Naive thymus-derived CD8-positive, alpha-beta T cell (primary cell): ENCODE measurements around the gene ADGRL2. TPM values are rescaled to one million over a fixed set of nuclear protein-coding genes. Genes with fewer than 3 reads are reported as not detected.

ENCODE experiments used
- ATAC-seq, 2 donors: fragments of 150-1000 bp; cut with Tn5 transposase in 1 of 2; sonication (Bioruptor Pico), chemical (Tn5 transposase) in 1 of 2; 1 replicate in 1 of 2; 2 replicates in 1 of 2; pipeline ENCODE4 v1.10.0; 2021; ENCODE audit warnings: mild to moderate bottlenecking in 2 of 2, moderate library complexity in 2 of 2
- POLR2A ChIA-PET: fragments of 350-600 bp; sonication (Branson Sonifier 250); formaldehyde crosslinking; loops from one replicate; lab custom pipeline; 2021; ENCODE audit warnings: antibody characterized with exemption; lab: Charles Lee
- DNase-seq, 10 donors: peaks; one replicate each; pipeline versions ENCODE4 v3.0.0 to v3.0.0-alpha.2; 2020 to 2022
- H3K27ac Mint-ChIP-seq, 10 donors: one replicate each; pipeline ENCODE4 v1.8.0; 2020 to 2022; ENCODE audit warnings: mild to moderate bottlenecking in 10 of 10, mixed read lengths in 10 of 10, moderate library complexity in 4 of 10, inconsistent platforms in 1 of 10
- H3K27me3 Mint-ChIP-seq, 5 donors: one replicate each; pipeline ENCODE4 v1.8.0; 2021 to 2022; ENCODE audit warnings: mixed read lengths in 5 of 5
- H3K36me3 Mint-ChIP-seq, 3 donors: one replicate each; pipeline ENCODE4 v1.8.0; 2020 to 2022; ENCODE audit warnings: mixed read lengths in 3 of 3, mild to moderate bottlenecking in 2 of 3, inconsistent platforms in 1 of 3
- H3K4me1 Mint-ChIP-seq, 4 donors: one replicate each; pipeline ENCODE4 v1.8.0; 2021 to 2022; ENCODE audit warnings: mixed read lengths in 4 of 4
- H3K4me3 Mint-ChIP-seq, 10 donors: one replicate each; pipeline ENCODE4 v1.8.0; 2020 to 2022; ENCODE audit warnings: mild to moderate bottlenecking in 10 of 10, mixed read lengths in 10 of 10, moderate library complexity in 6 of 10, inconsistent platforms in 1 of 10
- H3K9me3 Mint-ChIP-seq, 9 donors: one replicate each; pipeline ENCODE4 v1.8.0; 2020 to 2022; ENCODE audit warnings: mixed read lengths in 9 of 9, mild to moderate bottlenecking in 3 of 9, inconsistent platforms in 1 of 9, moderate library complexity in 1 of 9
- polyA plus RNA-seq, 3 donors: library from polyadenylated mRNA; unstranded; fragments of 300-500 nt; fragmentation: Illumina TruSeq; gene quantifications; one replicate each; pipeline ENCODE4 v1.2.3, GENCODE V29; 2021
- total RNA-seq, 8 experiments: library from RNA in 2 of 8; stranded (reverse) in 2 of 8; gene quantifications; one replicate each; pipeline ENCODE4 v1.2.3 and lab custom pipeline; 2021 to 2026

Gene ADGRL2
- total and polyA plus RNA-seq, 5 experiments from 2014 or later: not detected

DNA sequence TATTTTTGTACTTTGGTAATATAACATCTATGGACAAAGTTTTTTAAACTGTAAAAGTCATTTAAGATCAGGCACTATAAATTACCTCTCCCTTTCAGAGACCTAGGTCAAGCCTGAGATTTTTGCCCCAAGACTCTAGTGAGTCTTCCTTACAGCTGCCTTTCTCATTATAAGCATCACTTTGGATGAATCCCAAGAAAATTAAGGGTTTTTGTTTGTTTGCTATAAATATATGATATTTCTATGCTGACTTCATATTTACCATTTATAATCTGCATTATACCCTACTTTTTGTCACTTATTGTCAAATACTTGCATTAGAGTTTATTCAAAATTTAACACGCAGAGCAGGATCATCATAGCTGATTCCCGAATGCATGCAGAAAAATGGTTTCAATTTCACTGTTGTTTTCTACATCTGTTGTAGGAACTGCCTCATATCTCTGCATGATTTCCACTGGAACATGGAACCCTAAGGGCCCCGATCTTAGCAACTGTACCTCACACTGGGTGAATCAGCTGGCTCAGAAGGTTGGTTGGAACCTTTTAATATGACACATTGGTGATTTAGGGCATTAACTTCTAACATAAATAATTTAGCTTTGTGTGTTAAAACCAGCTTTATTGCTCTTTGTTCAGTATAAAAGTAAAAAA lies 150.0 kb downstream of the ADGRL2 start:
- DNase-seq (no peak), ATAC-seq (no peak)

GRCh38 chr1:81954534-81955020 lies 153.8 kb downstream of the ADGRL2 start:
- no peak overlapping the region for H3K27ac Mint-ChIP-seq
- no peaks in the 10 kb centered on the region for H3K4me1 Mint-ChIP-seq
- H3K9me3 Mint-ChIP-seq: peaks cover 0 to 5% (median 0%) of the 10 kb centered on the region in 9 donors
- H3K4me3 Mint-ChIP-seq: no peak overlapping the region
- H3K27me3 Mint-ChIP-seq: no peaks in the 10 kb centered on the region
- no peak for ATAC-seq
- POLR2A ChIA-PET: no interaction called here
- no peak for DNase-seq
- no peaks in the 10 kb centered on the region for H3K36me3 Mint-ChIP-seq

More for the DNA sequence above, 150.0 kb downstream of the ADGRL2 start:
- Mint-ChIP-seq H3K27me3 (no peaks in the 10 kb centered on the region), H3K4me3 (no peak overlapping the region), H3K9me3 (peaks cover 0 to 1% (median 0%) of the 10 kb centered on the region in 9 donors), H3K36me3 (no peaks in the 10 kb centered on the region), H3K27ac (no peak overlapping the region), H3K4me1 (no peaks in the 10 kb centered on the region)
- POLR2A ChIA-PET: no interaction called here

- Mint-ChIP-seq H3K4me3 (no peak overlapping the region), H3K9me3 (peaks cover 0 to 4% (median 0%) of the 10 kb centered on the region in 9 donors), H3K36me3 (no peaks in the 10 kb centered on the region), H3K4me1 (no peaks in the 10 kb centered on the region), H3K27me3 (no peaks in the 10 kb centered on the region), H3K27ac (no peak overlapping the region)
- POLR2A ChIA-PET: no interaction called here
- DNase-seq (no peak), ATAC-seq (no peak)
Measured at GRCh38 chr1:81967951-81968350, 167.2 kb downstream of the ADGRL2 start.

DNA sequence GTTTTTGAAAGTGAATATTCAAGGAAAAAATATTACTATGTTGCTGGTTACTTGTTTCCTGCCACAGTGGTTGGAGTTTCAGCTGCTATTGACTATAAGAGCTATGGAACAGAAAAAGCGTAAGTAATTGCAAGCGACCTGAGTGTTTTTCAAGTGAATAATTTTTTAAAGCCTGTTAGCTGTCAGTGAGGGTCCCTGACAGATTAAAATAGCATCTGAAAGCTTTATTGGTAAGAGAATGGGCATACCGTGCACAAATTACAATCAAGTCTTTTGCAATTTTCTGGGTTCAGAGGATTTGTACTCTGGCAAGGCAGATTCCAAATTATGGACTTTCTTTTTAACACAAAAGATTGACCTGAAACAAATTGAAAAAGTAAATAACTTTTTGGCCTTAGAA lies 169.7 kb downstream of the ADGRL2 start:
- H3K27me3 Mint-ChIP-seq: no peaks in the 10 kb centered on the region
- POLR2A ChIA-PET: no interaction called here
- ATAC-seq (no peak), DNase-seq (no peak)
- no peak overlapping the region for H3K27ac Mint-ChIP-seq
- peaks cover 0 to 5% (median 0%) of the 10 kb centered on the region in 9 donors for H3K9me3 Mint-ChIP-seq
- H3K4me3 Mint-ChIP-seq: no peak overlapping the region
- H3K36me3 Mint-ChIP-seq: no peaks in the 10 kb centered on the region
- no peaks in the 10 kb centered on the region for H3K4me1 Mint-ChIP-seq

DNA sequence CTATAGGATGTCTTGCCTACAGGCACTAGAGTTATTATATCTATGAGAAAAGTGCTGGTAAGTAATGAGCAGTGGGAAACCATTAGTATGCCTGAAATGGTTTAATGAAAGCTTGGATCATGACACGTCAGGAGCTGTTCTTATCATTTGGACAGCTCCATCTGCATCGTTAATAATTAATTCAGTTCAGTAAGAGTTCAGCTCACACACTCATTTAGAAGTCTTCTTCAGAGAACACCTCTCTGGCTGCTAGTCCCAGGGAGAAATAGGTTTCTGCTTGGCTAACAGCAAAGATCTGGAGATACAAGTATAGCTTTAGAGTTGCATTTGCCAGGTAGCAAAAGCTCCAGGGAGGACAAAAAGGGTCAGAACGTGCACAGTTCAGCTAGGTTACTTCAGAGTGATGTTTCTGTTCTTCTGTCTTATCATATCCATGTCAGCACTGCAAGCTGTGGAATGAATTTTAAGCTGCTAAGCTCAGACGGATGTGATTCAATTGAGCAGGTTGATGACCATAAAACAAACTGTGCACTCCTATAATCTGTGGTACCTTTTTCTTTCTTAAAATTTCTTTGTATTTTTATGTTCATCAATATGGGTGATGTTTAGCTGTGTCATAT lies 173.6 kb downstream of the ADGRL2 start:
- Mint-ChIP-seq H3K4me3 (no peak overlapping the region), H3K36me3 (no peaks in the 10 kb centered on the region), H3K9me3 (peaks cover 0 to 4% (median 0%) of the 10 kb centered on the region in 9 donors), H3K4me1 (no peaks in the 10 kb centered on the region), H3K27ac (no peak overlapping the region), H3K27me3 (no peaks in the 10 kb centered on the region)
- DNase-seq (no peak), ATAC-seq (no peak)
- POLR2A ChIA-PET: no interaction called here

- DNase-seq (no peak), ATAC-seq (no peak)
- no peak overlapping the region for H3K4me3 Mint-ChIP-seq
- no peaks in the 10 kb centered on the region for H3K4me1 Mint-ChIP-seq
- no peaks in the 10 kb centered on the region for H3K27me3 Mint-ChIP-seq
- H3K9me3 Mint-ChIP-seq: peaks cover 0 to 4% (median 0%) of the 10 kb centered on the region in 9 donors
- H3K27ac Mint-ChIP-seq: no peak overlapping the region
- POLR2A ChIA-PET: no interaction called here
- H3K36me3 Mint-ChIP-seq: no peaks in the 10 kb centered on the region
Measured at GRCh38 chr1:81974883-81975555, 174.3 kb downstream of the ADGRL2 start.

- Mint-ChIP-seq H3K27ac (no peak overlapping the region), H3K9me3 (peaks cover 0 to 4% (median 0%) of the 10 kb centered on the region in 9 donors), H3K27me3 (no peaks in the 10 kb centered on the region), H3K4me1 (no peaks in the 10 kb centered on the region), H3K4me3 (no peak overlapping the region), H3K36me3 (no peaks in the 10 kb centered on the region)
- POLR2A ChIA-PET: no interaction called here
- no peak for ATAC-seq
- no peak for DNase-seq
Measured at GRCh38 chr1:81976539-81976938, 175.8 kb downstream of the ADGRL2 start.

DNA sequence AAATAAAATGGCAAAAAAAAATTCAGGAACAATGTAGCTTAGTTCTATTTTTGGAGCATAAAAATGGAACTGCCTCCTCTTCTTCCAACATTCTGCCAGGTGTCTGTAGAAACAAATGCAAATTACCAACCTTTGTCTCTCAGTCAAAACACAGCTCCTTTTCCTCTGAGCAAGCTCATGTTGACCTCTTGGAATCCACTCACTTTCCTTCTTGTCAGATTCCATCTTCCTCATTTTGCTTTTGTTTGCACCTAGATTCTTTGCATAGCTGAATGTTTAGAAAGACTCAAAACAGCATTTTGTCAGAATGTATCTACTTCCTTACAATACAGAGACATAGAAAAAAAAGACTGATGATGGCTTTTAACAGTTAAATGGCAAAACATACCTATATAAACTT lies 178.2 kb downstream of the ADGRL2 start:
- no peaks in the 10 kb centered on the region for H3K4me1 Mint-ChIP-seq
- ATAC-seq (no peak), DNase-seq (no peak)
- H3K4me3 Mint-ChIP-seq: no peak overlapping the region
- no peak overlapping the region for H3K27ac Mint-ChIP-seq
- H3K9me3 Mint-ChIP-seq: peaks cover 0 to 7% (median 0%) of the 10 kb centered on the region in 9 donors
- no peaks in the 10 kb centered on the region for H3K36me3 Mint-ChIP-seq
- no peaks in the 10 kb centered on the region for H3K27me3 Mint-ChIP-seq
- POLR2A ChIA-PET: no interaction called here

GRCh38 chr1:81982523-81982922 lies 181.8 kb downstream of the ADGRL2 start:
- Mint-ChIP-seq H3K36me3 (no peaks in the 10 kb centered on the region), H3K9me3 (peaks cover 0 to 7% (median 0%) of the 10 kb centered on the region in 9 donors), H3K4me1 (no peaks in the 10 kb centered on the region), H3K27ac (no peak overlapping the region), H3K4me3 (no peak overlapping the region), H3K27me3 (no peaks in the 10 kb centered on the region)
- POLR2A ChIA-PET: no interaction called here
- no peak for DNase-seq
- no peak for ATAC-seq

DNA sequence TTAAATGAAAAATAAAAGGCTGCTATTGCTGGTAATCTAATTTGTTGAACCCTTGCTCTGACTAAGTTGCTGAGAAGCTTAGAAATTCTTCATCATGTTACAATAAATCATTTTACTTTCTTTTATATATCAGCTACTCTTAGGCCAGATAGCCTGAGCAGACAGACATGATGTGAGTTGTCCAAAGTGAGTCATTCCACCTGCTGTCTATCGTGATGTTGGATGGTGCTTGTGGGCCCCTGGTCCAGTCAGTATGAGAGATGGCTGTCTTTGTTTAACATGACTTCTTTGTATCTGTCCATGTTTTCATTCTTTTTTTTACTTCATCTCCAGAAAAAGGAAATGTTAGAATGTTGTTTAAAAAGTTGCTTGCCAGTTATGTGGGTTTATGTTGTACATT lies 188.8 kb downstream of the ADGRL2 start:
- Mint-ChIP-seq H3K36me3 (no peaks in the 10 kb centered on the region), H3K27me3 (no peaks in the 10 kb centered on the region), H3K4me1 (no peaks in the 10 kb centered on the region), H3K9me3 (peaks cover 0 to 2% (median 0%) of the 10 kb centered on the region in 9 donors), H3K4me3 (no peak overlapping the region), H3K27ac (no peak overlapping the region)
- POLR2A ChIA-PET: no interaction called here
- no peak for ATAC-seq
- no peak for DNase-seq

DNA sequence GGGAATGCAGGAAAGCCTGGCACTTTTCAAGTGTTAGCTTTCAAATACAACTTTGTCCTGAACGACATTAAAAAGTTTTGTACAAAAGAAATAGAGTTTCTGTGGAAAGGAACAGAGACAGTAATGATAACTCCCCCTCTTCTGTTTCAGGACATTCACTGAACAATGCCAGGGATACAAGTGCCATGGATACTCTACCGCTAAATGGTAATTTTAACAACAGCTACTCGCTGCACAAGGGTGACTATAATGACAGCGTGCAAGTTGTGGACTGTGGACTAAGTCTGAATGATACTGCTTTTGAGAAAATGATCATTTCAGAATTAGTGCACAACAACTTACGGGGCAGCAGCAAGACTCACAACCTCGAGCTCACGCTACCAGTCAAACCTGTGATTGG lies 189.5 kb downstream of the ADGRL2 start:
- Mint-ChIP-seq H3K9me3 (peaks cover 0 to 3% (median 0%) of the 10 kb centered on the region in 9 donors), H3K4me3 (no peak overlapping the region), H3K36me3 (no peaks in the 10 kb centered on the region), H3K4me1 (no peaks in the 10 kb centered on the region), H3K27ac (no peak overlapping the region), H3K27me3 (no peaks in the 10 kb centered on the region)
- DNase-seq (no peak), ATAC-seq (no peak)
- POLR2A ChIA-PET: no interaction called here

DNA sequence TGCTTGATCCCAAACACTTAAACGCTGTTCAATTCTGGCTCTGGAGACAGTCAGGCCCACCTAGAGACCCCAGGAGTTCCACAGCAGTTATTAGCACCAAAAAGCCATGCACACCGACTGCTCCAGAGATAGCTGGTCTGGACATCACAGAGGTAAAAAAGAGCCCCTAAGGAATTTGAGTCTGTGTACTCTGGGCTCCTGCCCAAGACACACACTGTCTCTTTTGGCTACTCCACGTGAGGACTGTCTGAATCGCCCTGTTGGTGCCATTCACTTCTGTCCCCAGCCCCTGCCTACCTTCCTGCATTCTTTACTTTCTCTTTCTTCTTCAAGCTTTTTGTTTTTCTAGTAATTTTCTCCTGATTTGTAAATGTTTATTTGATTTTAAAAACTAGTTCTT lies 197.4 kb downstream of the ADGRL2 start:
- POLR2A ChIA-PET: no interaction called here
- DNase-seq (no peak), ATAC-seq (no peak)
- Mint-ChIP-seq H3K27me3 (no peaks in the 10 kb centered on the region), H3K4me1 (no peaks in the 10 kb centered on the region), H3K36me3 (no peaks in the 10 kb centered on the region), H3K4me3 (no peak overlapping the region), H3K9me3 (peaks cover 0 to 3% (median 0%) of the 10 kb centered on the region in 9 donors), H3K27ac (no peak overlapping the region)

- H3K4me3 Mint-ChIP-seq: no peak overlapping the region
- DNase-seq: no peak
- H3K27ac Mint-ChIP-seq: no peak overlapping the region
- H3K9me3 Mint-ChIP-seq: peaks cover 0 to 3% (median 0%) of the 10 kb centered on the region in 9 donors
- POLR2A ChIA-PET: no interaction called here
- no peaks in the 10 kb centered on the region for H3K27me3 Mint-ChIP-seq
- no peaks in the 10 kb centered on the region for H3K36me3 Mint-ChIP-seq
- ATAC-seq: no peak
- no peaks in the 10 kb centered on the region for H3K4me1 Mint-ChIP-seq
Measured at GRCh38 chr1:81999364-81999763, 198.6 kb downstream of the ADGRL2 start.
